HepG2 (cell line): ENCODE measurements around the gene SFI1. TPM values are rescaled to one million over a fixed set of nuclear protein-coding genes. Genes with fewer than 3 reads are reported as not detected.

Source experiments
- AGO2 ChIP-seq: fragments of 200-400 bp; formaldehyde crosslinking; optimal IDR thresholded peaks from 2 replicates; pipeline ENCODE3; 2017; ENCODE audit warnings: mild to moderate bottlenecking, low read depth, low read length, moderate library complexity
- CBX1 ChIP-seq: IDR thresholded peaks from one replicate; pipeline ENCODE4 v1.6.1; 2016; ENCODE audit warnings: antibody characterized with exemption, low read depth
- CTCF ChIP-seq: sonication (generic); formaldehyde crosslinking; IDR thresholded peaks from 2 replicates; pipeline ENCODE4 v1.5.0; 2020; ENCODE audit warnings: mild to moderate bottlenecking, missing genetic modification reagents, moderate library complexity
- GABPA ChIP-seq, 2 experiments: IDR thresholded peaks; 2 replicates each; pipeline ENCODE4 v1.6.1; 2011 to 2016; ENCODE audit warnings: low read depth in 2 of 2, low read length in 1 of 2, missing biosample characterization in 1 of 2, missing genetic modification characterization in 1 of 2
- HNF4A ChIP-seq: sonication (generic); formaldehyde crosslinking; IDR thresholded peaks from 2 replicates; pipeline ENCODE4 v1.4.0; 2020; ENCODE audit warnings: missing genetic modification reagents
- KDM2A ChIP-seq: sonication (generic); formaldehyde crosslinking; IDR thresholded peaks from 2 replicates; pipeline ENCODE4 v1.4.0; 2020; ENCODE audit warnings: low read depth, missing genetic modification reagents, borderline replicate concordance
- KLF16 ChIP-seq, 2 experiments: sonication (generic) in 1 of 2; formaldehyde crosslinking in 1 of 2; IDR thresholded peaks; 2 replicates each; pipeline versions ENCODE4 v1.6.1 to v1.8.0; 2016 to 2023; ENCODE audit warnings: missing genetic modification reagents in 2 of 2, missing compliant biosample characterization in 1 of 2
- KMT2B ChIP-seq: IDR thresholded peaks from 2 replicates; pipeline ENCODE4 v1.6.1; 2016; ENCODE audit warnings: missing genetic modification reagents, missing compliant biosample characterization
- MED13 ChIP-seq: sonication (generic); formaldehyde crosslinking; IDR thresholded peaks from 2 replicates; pipeline ENCODE4 v1.5.0; 2020; ENCODE audit warnings: missing genetic modification reagents
- MEIS2 ChIP-seq: sonication (generic); formaldehyde crosslinking; IDR thresholded peaks from 2 replicates; pipeline ENCODE4 v1.9.0; 2021; ENCODE audit warnings: mild to moderate bottlenecking, missing genetic modification reagents
- PATZ1 ChIP-seq: sonication (generic); formaldehyde crosslinking; IDR thresholded peaks from 2 replicates; pipeline ENCODE4 v1.4.0; 2020; ENCODE audit warnings: missing genetic modification reagents
- RFX3 ChIP-seq: IDR thresholded peaks from 2 replicates; pipeline ENCODE4 v1.6.1; 2016; ENCODE audit warnings: missing biosample characterization, missing genetic modification reagents
- SMC3 ChIP-seq: IDR thresholded peaks from 2 replicates; pipeline ENCODE4 v1.6.1; 2011; ENCODE audit warnings: low read length, improper control_type of control experiment
- SOX13 ChIP-seq, 3 experiments: fragments of 450-650 bp in 1 of 3; sonication (generic) in 1 of 3; formaldehyde crosslinking in 1 of 3; IDR thresholded peaks in 2 of 3; conservative IDR thresholded peaks in 1 of 3; 2 replicates each; pipeline versions ENCODE4 v1.5.0 to v1.6.1; 2016 to 2020; ENCODE audit warnings: antibody characterized with exemption in 1 of 3, mild to moderate bottlenecking in 1 of 3, missing compliant biosample characterization in 1 of 3, missing genetic modification reagents in 1 of 3, moderate library complexity in 1 of 3
- SYNCRIP ChIP-seq: fragments of 200-400 bp; formaldehyde crosslinking; IDR thresholded peaks from 2 replicates; pipeline ENCODE4 v1.6.1; 2018; ENCODE audit warnings: mild to moderate bottlenecking, low read depth, low read length; ENCODE audit not compliant: insufficient read depth
- TEF ChIP-seq: sonication (generic); formaldehyde crosslinking; IDR thresholded peaks from 2 replicates; pipeline ENCODE4 v1.5.0; 2020; ENCODE audit warnings: missing genetic modification reagents
- TGIF2 ChIP-seq: IDR thresholded peaks from 2 replicates; pipeline ENCODE4 v1.6.1; 2016; ENCODE audit warnings: control low read depth, missing compliant biosample characterization
- TP53 ChIP-seq: sonication (generic); formaldehyde crosslinking; conservative IDR thresholded peaks from 2 replicates; pipeline ENCODE4 v1.4.0; 2020; ENCODE audit warnings: missing genetic modification reagents
- ZNF263 ChIP-seq: sonication (generic); formaldehyde crosslinking; IDR thresholded peaks from 2 replicates; pipeline ENCODE4 v1.4.0; 2020; ENCODE audit warnings: missing genetic modification reagents
- ZNF264 ChIP-seq: sonication (generic); formaldehyde crosslinking; IDR thresholded peaks from 2 replicates; pipeline ENCODE4 v1.4.0; 2020; ENCODE audit warnings: missing genetic modification reagents
- polyA plus RNA-seq, 8 experiments: library from polyadenylated mRNA; depleted of rRNA in 3 of 8; stranded (reverse) in 7 of 8; unstranded in 1 of 8; fragments of >200 nt; fragmentation: Illumina TruSeq in 4 of 8; extraction: Trizol in 4 of 8; gene quantifications; 2 replicates each; pipeline versions ENCODE4 v1.2.1 to v1.2.3, GENCODE V29; 2011 to 2016; ENCODE audit warnings: low read depth in 4 of 8, missing spikeins in 1 of 8, mixed read lengths in 1 of 8; ENCODE audit not compliant: insufficient read depth in 1 of 8
- total RNA-seq, 5 experiments: library from RNA; depleted of rRNA; stranded (reverse); fragments of >200 nt; fragmentation: Illumina TruSeq; extraction: Trizol; gene quantifications; 2 replicates each; pipeline ENCODE4 v1.2.3, GENCODE V29; 2016; ENCODE audit warnings: low read depth in 1 of 5
- TF ChIP-seq, protein P1 (sequence below): sonication (generic); formaldehyde crosslinking; IDR thresholded peaks from 2 replicates; pipeline ENCODE4 v1.4.0; 2020; ENCODE audit warnings: missing genetic modification reagents
- TF ChIP-seq, protein P2 (sequence below): IDR thresholded peaks from 2 replicates; pipeline ENCODE4 v1.6.1; 2016; ENCODE audit warnings: low read depth, control low read depth

Gene SFI1
- total and polyA plus RNA-seq, 2 of the 13 experiments (the other 11 are each of a cell fraction or from before 2014, with no cell fraction given) = 20.5 to 40.1 TPM

GRCh38 chr22:31490496-31490925 is 5.8 kb upstream of the SFI1 start (continued):
- no peak for TF ChIP-seq AGO2
- TF ChIP-seq KLF16 (CRISPR knock-in tag; IDR thresholded peaks at IDR 0.05) = 0 out of 4 replicates have a peak, but pooled peaks of 1 of the 2 experiments have one; percentile 3
- TF ChIP-seq ZNF264 = 0 out of 2 replicates have a peak, but pooled peaks have one; percentile 49
- no peak for TF ChIP-seq SMC3
- peak; percentile 24; the same call in 1 of the 2 replicates for TF ChIP-seq TEF (CRISPR knock-in tag)
- TF ChIP-seq MED13 = 0 out of 2 replicates have a peak, but pooled peaks have one; percentile 37
- TF ChIP-seq, protein P1, sequence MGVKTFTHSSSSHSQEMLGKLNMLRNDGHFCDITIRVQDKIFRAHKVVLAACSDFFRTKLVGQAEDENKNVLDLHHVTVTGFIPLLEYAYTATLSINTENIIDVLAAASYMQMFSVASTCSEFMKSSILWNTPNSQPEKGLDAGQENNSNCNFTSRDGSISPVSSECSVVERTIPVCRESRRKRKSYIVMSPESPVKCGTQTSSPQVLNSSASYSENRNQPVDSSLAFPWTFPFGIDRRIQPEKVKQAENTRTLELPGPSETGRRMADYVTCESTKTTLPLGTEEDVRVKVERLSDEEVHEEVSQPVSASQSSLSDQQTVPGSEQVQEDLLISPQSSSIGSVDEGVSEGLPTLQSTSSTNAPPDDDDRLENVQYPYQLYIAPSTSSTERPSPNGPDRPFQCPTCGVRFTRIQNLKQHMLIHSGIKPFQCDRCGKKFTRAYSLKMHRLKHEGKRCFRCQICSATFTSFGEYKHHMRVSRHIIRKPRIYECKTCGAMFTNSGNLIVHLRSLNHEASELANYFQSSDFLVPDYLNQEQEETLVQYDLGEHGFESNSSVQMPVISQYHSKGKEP (CRISPR knock-in tag) = no peak
- TF ChIP-seq GABPA (IDR thresholded peaks at IDR 0.05; ENCODE audit: low read depth, low read length) = no peak
- TF ChIP-seq GABPA (CRISPR knock-in tag; IDR thresholded peaks at IDR 0.05; ENCODE audit: low read depth) = 0 out of 2 replicates have a peak, but pooled peaks have one; percentile 12
- TF ChIP-seq ZNF263 (CRISPR knock-in tag) = 0 out of 2 replicates have a peak, but pooled peaks have one; percentile 33
- TF ChIP-seq SYNCRIP = no peak
- TF ChIP-seq KDM2A = peak; percentile 22; the same call in 1 of the 2 replicates
- no peak for TF ChIP-seq CBX1
- TF ChIP-seq TGIF2 (CRISPR knock-in tag) = peak; percentile 85
- 0 out of 2 replicates have a peak, but pooled peaks have one; percentile 23 for TF ChIP-seq MEIS2 (CRISPR knock-in tag)
- 0 out of 2 replicates have a peak, but pooled peaks have one; percentile 4 for TF ChIP-seq HNF4A (CRISPR knock-in tag)
- TF ChIP-seq KMT2B = peak; percentile 24; the same call in 1 of the 2 replicates
- TF ChIP-seq RFX3 (CRISPR knock-in tag) = 0 out of 2 replicates have a peak, but pooled peaks have one; percentile 2
- TF ChIP-seq CTCF (CRISPR knock-in tag) = peak; percentile 22; the same call in 1 of the 2 replicates
- TF ChIP-seq, protein P2, sequence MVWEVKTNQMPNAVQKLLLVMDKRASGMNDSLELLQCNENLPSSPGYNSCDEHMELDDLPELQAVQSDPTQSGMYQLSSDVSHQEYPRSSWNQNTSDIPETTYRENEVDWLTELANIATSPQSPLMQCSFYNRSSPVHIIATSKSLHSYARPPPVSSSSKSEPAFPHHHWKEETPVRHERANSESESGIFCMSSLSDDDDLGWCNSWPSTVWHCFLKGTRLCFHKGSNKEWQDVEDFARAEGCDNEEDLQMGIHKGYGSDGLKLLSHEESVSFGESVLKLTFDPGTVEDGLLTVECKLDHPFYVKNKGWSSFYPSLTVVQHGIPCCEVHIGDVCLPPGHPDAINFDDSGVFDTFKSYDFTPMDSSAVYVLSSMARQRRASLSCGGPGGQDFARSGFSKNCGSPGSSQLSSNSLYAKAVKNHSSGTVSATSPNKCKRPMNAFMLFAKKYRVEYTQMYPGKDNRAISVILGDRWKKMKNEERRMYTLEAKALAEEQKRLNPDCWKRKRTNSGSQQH (CRISPR knock-in tag) = 0 out of 2 replicates have a peak, but pooled peaks have one; percentile 60
- TF ChIP-seq TP53 = 0 out of 2 replicates have a peak, but pooled peaks have one; percentile 45
- TF ChIP-seq SOX13 (IDR thresholded peaks at IDR 0.05) = no peak
- TF ChIP-seq SOX13 (CRISPR knock-in tag; conservative IDR thresholded peaks at IDR 0.05 in 1 of 2, IDR thresholded peaks at IDR 0.05 in 1 of 2) = no peak
- peak; percentile 82 for TF ChIP-seq PATZ1
